ENCODE data around the gene FAM168B.

FAM168B gene

GRCh38 chr2:131064589-131065512, 28.4 kb downstream of the FAM168B start:
- TF ChIP-seq CREB1 (IDR thresholded peaks at IDR 0.05; ENCODE audit: low read depth): no peak
- no peak for TF ChIP-seq USF1 (IDR thresholded peaks at IDR 0.05)
- no peak for TF ChIP-seq TEAD4 (IDR thresholded peaks at IDR 0.05)
- no peak for TF ChIP-seq REST (IDR thresholded peaks at IDR 0.05; ENCODE audit: low read depth)
- no peak for TF ChIP-seq FOXM1 (IDR thresholded peaks at IDR 0.05; ENCODE audit: borderline replicate concordance, low read depth)
- TF ChIP-seq NFIC (IDR thresholded peaks at IDR 0.05): no peak
- no peak for TF ChIP-seq EGR1 (IDR thresholded peaks at IDR 0.05)
- no peak for TF ChIP-seq RAD21 (IDR thresholded peaks at IDR 0.05; ENCODE audit: low read depth)
- no peak for TF ChIP-seq EP300 (IDR thresholded peaks at IDR 0.05; ENCODE audit: borderline replicate concordance)
- no peak for TF ChIP-seq MAX (IDR thresholded peaks at IDR 0.05)
- TF ChIP-seq TCF12 (IDR thresholded peaks at IDR 0.05; ENCODE audit: low read depth): no peak
- no peak for TF ChIP-seq CEBPB (IDR thresholded peaks at IDR 0.05)
- TF ChIP-seq ZBTB7A (IDR thresholded peaks at IDR 0.05; ENCODE audit: low read depth): no peak
- TF ChIP-seq YY1 (IDR thresholded peaks at IDR 0.05; ENCODE audit: low read depth): no peak
- no peak for TF ChIP-seq TAF1 (IDR thresholded peaks at IDR 0.05; ENCODE audit: low read depth)

GRCh38 chr2:131063501-131064283, 29.6 kb downstream of the FAM168B start:
- TF ChIP-seq REST (IDR thresholded peaks at IDR 0.05; ENCODE audit: low read depth) (no peak), USF1 (IDR thresholded peaks at IDR 0.05) (no peak), TCF12 (IDR thresholded peaks at IDR 0.05; ENCODE audit: low read depth) (no peak), RAD21 (IDR thresholded peaks at IDR 0.05; ENCODE audit: low read depth) (no peak), TEAD4 (IDR thresholded peaks at IDR 0.05) (no peak), NFIC (IDR thresholded peaks at IDR 0.05) (no peak), CEBPB (IDR thresholded peaks at IDR 0.05) (no peak), TAF1 (IDR thresholded peaks at IDR 0.05; ENCODE audit: low read depth) (no peak), CREB1 (IDR thresholded peaks at IDR 0.05; ENCODE audit: low read depth) (no peak), YY1 (IDR thresholded peaks at IDR 0.05; ENCODE audit: low read depth) (no peak), EP300 (IDR thresholded peaks at IDR 0.05; ENCODE audit: borderline replicate concordance) (no peak), MAX (IDR thresholded peaks at IDR 0.05) (no peak), FOXM1 (IDR thresholded peaks at IDR 0.05; ENCODE audit: borderline replicate concordance, low read depth) (no peak), ZBTB7A (IDR thresholded peaks at IDR 0.05; ENCODE audit: low read depth) (no peak), EGR1 (IDR thresholded peaks at IDR 0.05) (no peak)

GRCh38 chr2:131058920-131059319, 34.3 kb downstream of the FAM168B start:
- TF ChIP-seq CEBPB (IDR thresholded peaks at IDR 0.05) (no peak), USF1 (IDR thresholded peaks at IDR 0.05) (no peak), CREB1 (IDR thresholded peaks at IDR 0.05; ENCODE audit: low read depth) (no peak), MAX (IDR thresholded peaks at IDR 0.05) (no peak), RAD21 (IDR thresholded peaks at IDR 0.05; ENCODE audit: low read depth) (no peak)

GRCh38 chr2:131058214-131058843, 34.9 kb downstream of the FAM168B start:
- TF ChIP-seq MAX (IDR thresholded peaks at IDR 0.05) (no peak), EP300 (IDR thresholded peaks at IDR 0.05; ENCODE audit: borderline replicate concordance) (no peak), REST (IDR thresholded peaks at IDR 0.05; ENCODE audit: low read depth) (no peak), YY1 (IDR thresholded peaks at IDR 0.05; ENCODE audit: low read depth) (no peak), TEAD4 (IDR thresholded peaks at IDR 0.05) (no peak), NFIC (IDR thresholded peaks at IDR 0.05) (no peak), CEBPB (IDR thresholded peaks at IDR 0.05) (no peak), USF1 (IDR thresholded peaks at IDR 0.05) (no peak)

Data from Ishikawa (cell line).